OCI-LY7 (cell line): ENCODE results near the gene PTGES. TPM values are rescaled to one million over a fixed set of nuclear protein-coding genes. Genes with fewer than 3 reads are reported as not detected.

Source experiments
- BruUV-seq: library from RNA; stranded (reverse); fragments of 400-500 nt; replicated peaks from 2 replicates; lab custom pipeline; 2021; lab: Mats Ljungman, UMichigan
- CTCF ChIA-PET: fragments of 300-600 bp; sonication (Branson Sonifier 250); formaldehyde crosslinking; loops from one replicate; lab custom pipeline; 2022; ENCODE audit warnings: antibody characterized with exemption; ENCODE audit not compliant: unreplicated experiment; lab: Charles Lee
- POLR2A ChIA-PET: fragments of 300-600 bp; sonication (Branson Sonifier 250); formaldehyde crosslinking; loops from one replicate; lab custom pipeline; 2022; ENCODE audit warnings: antibody characterized with exemption; lab: Charles Lee
- DNase-seq: peaks from one replicate; pipeline ENCODE4 v3.0.0-alpha.2; 2015; ENCODE audit warnings: low spot score
- H2AFZ ChIP-seq: fragments of 200-600 bp; sonication (generic), shearing (Covaris generic); 2 replicates; pipeline ENCODE4 v1.6.1; 2014; ENCODE audit warnings: mild to moderate bottlenecking, antibody characterized with exemption, low read length, moderate library complexity
- H3K27ac ChIP-seq: fragments of 200-600 bp; sonication (generic); 2 replicates; pipeline ENCODE4 v1.5.1; 2014; ENCODE audit warnings: mixed run types, low read depth, mild to moderate bottlenecking, moderate library complexity, low read length, inconsistent platforms; ENCODE audit not compliant: poor library complexity, severe bottlenecking
- H3K36me3 ChIP-seq: fragments of 200-600 bp; sonication (generic); 2 replicates; pipeline ENCODE4 v1.6.1; 2014; ENCODE audit warnings: mild to moderate bottlenecking, antibody characterized with exemption, low read length, moderate library complexity, mixed read lengths; ENCODE audit not compliant: insufficient read depth
- H3K4me1 ChIP-seq: fragments of 200-600 bp; sonication (generic); 2 replicates; pipeline ENCODE4 v1.5.1; 2014; ENCODE audit warnings: mild to moderate bottlenecking, low read length; ENCODE audit not compliant: insufficient read depth, poor library complexity, severe bottlenecking
- H3K4me2 ChIP-seq: fragments of 200-600 bp; sonication (generic); 2 replicates; pipeline ENCODE4 v1.6.1; 2014; ENCODE audit warnings: mild to moderate bottlenecking, low read length
- H3K4me3 ChIP-seq: fragments of 200-600 bp; sonication (generic); 2 replicates; pipeline ENCODE4 v1.5.1; 2014; ENCODE audit warnings: mild to moderate bottlenecking, low read depth, low read length; ENCODE audit not compliant: poor library complexity, severe bottlenecking
- H3K79me2 ChIP-seq: fragments of 200-600 bp; sonication (generic); 2 replicates; pipeline ENCODE4 v1.6.1; 2016; ENCODE audit warnings: low read depth, mild to moderate bottlenecking, low read length, moderate library complexity, mixed read lengths; ENCODE audit not compliant: insufficient read depth
- H3K9me2 ChIP-seq: fragments of 200-600 bp; sonication (generic); 2 replicates; pipeline ENCODE4 v1.6.1; 2016; ENCODE audit warnings: mild to moderate bottlenecking, low read length, mixed read lengths; ENCODE audit not compliant: insufficient read depth
- H3K9me3 ChIP-seq: fragments of 200-600 bp; sonication (generic); 2 replicates; pipeline ENCODE4 v1.6.1; 2014; ENCODE audit warnings: mild to moderate bottlenecking, mixed run types, low read length, mixed read lengths
- H4K20me1 ChIP-seq: fragments of 200-600 bp; sonication (generic); 2 replicates; pipeline ENCODE4 v1.6.1; 2014; ENCODE audit warnings: mild to moderate bottlenecking, antibody characterized with exemption, low read length, moderate library complexity, mixed read lengths; ENCODE audit not compliant: insufficient read depth
- EZH2phosphoT487 ChIP-seq: fragments of 200-600 bp; sonication (generic); IDR thresholded peaks from 2 replicates; pipeline ENCODE4 v1.6.1; 2018; ENCODE audit warnings: low read depth, borderline replicate concordance, mild to moderate bottlenecking, mixed run types, antibody characterized with exemption, low read length, moderate library complexity, mixed read lengths
- intact Hi-C: fragments of 100-400 bp; cut with micrococcal nuclease; formaldehyde crosslinking; loops from one replicate; pipeline ENCODE4 v1.10.0; 2022; ENCODE audit not compliant: unreplicated experiment
- total RNA-seq, 2 experiments: library from RNA; depleted of rRNA in 1 of 2; stranded (reverse); fragments of >200 nt in 1 of 2; shearing (Covaris generic) in 1 of 2; gene quantifications; 2 replicates each; pipeline ENCODE4 v1.2.3, GENCODE V29; 2014 to 2022
- TF ChIP-seq, protein P1 (sequence below): fragments of 200-600 bp; sonication (generic); conservative IDR thresholded peaks from 2 replicates; pipeline ENCODE4 v1.5.1; 2014; ENCODE audit warnings: mild to moderate bottlenecking, antibody characterized with exemption, low read length, moderate library complexity, mixed read lengths

The PTGES gene
- total RNA-seq, 2 experiments from 2014 or later: not detected

GRCh38 chr9:129694243-129694646, 58.6 kb downstream of the PTGES start:
- ChIA-PET POLR2A (interaction anchor here (0.6 kb wide), 1 partner anchor 772 kb away, joined by 4 read pairs; no protein-coding TSS in a partner anchor), CTCF (no interaction called here)
- no peaks in the 10 kb centered on the region for H3K9me2 ChIP-seq
- no peak overlapping the region for H3K27ac ChIP-seq
- no peaks in the 10 kb centered on the region for H3K36me3 ChIP-seq
- H3K9me3 ChIP-seq: no peaks in the 10 kb centered on the region
- no peaks in the 10 kb centered on the region for H3K79me2 ChIP-seq
- no peaks in the 10 kb centered on the region for H3K4me1 ChIP-seq
- no peaks in the 10 kb centered on the region for H4K20me1 ChIP-seq
- no peak for DNase-seq
- BruUV-seq: no TSS peak
- TF ChIP-seq, protein P1, sequence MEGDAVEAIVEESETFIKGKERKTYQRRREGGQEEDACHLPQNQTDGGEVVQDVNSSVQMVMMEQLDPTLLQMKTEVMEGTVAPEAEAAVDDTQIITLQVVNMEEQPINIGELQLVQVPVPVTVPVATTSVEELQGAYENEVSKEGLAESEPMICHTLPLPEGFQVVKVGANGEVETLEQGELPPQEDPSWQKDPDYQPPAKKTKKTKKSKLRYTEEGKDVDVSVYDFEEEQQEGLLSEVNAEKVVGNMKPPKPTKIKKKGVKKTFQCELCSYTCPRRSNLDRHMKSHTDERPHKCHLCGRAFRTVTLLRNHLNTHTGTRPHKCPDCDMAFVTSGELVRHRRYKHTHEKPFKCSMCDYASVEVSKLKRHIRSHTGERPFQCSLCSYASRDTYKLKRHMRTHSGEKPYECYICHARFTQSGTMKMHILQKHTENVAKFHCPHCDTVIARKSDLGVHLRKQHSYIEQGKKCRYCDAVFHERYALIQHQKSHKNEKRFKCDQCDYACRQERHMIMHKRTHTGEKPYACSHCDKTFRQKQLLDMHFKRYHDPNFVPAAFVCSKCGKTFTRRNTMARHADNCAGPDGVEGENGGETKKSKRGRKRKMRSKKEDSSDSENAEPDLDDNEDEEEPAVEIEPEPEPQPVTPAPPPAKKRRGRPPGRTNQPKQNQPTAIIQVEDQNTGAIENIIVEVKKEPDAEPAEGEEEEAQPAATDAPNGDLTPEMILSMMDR: no peak
- TF ChIP-seq EZH2phosphoT487: no peak
- H3K4me3 ChIP-seq: no peak overlapping the region
- no peak overlapping the region for H3K4me2 ChIP-seq
- intact Hi-C loops: no loop called here
- H2AFZ ChIP-seq: no peak overlapping the region

DNA sequence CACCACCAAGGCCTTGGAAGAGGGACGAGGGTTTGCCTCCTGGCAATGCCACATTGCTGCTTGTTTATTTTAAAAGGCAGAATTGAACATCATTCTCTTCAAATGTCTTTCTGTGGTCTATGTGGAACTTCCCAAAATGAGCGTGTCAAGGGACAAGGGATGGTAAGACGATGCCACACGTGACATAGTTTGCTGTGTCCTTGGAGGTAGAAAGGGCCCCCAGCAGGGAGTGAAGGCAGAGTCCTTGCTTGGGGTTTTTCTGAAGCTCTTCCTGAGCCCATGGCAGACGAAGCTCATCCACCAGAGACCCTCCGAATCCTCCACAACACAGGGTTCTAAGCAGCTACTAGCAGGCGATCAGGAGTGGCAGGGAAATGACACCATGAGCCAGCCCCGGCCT, 59.1 kb downstream of the PTGES start:
- intact Hi-C loops: no loop called here
- H3K27ac ChIP-seq: no peak overlapping the region

GRCh38 chr9:129692534-129692933, 60.3 kb downstream of the PTGES start:
- ChIA-PET POLR2A (no interaction called here), CTCF (no interaction called here)
- Histone ChIP-seq H3K27ac (no peak overlapping the region), H3K9me3 (no peaks in the 10 kb centered on the region), H3K9me2 (no peaks in the 10 kb centered on the region), H3K4me1 (no peaks in the 10 kb centered on the region), H3K4me2 (no peak overlapping the region), H4K20me1 (no peaks in the 10 kb centered on the region), H3K4me3 (no peak overlapping the region), H2AFZ (no peak overlapping the region), H3K36me3 (no peaks in the 10 kb centered on the region), H3K79me2 (no peaks in the 10 kb centered on the region)
- no peak for TF ChIP-seq EZH2phosphoT487
- TF ChIP-seq, protein P1: no peak
- intact Hi-C loops: no loop called here
- no peak for DNase-seq
- BruUV-seq: no TSS peak

More for the DNA sequence above, 59.1 kb downstream of the PTGES start:
- Histone ChIP-seq H3K9me2 (no peaks in the 10 kb centered on the region), H3K9me3 (no peaks in the 10 kb centered on the region), H3K4me1 (no peaks in the 10 kb centered on the region), H3K36me3 (no peaks in the 10 kb centered on the region), H3K4me3 (no peak overlapping the region), H4K20me1 (no peaks in the 10 kb centered on the region), H2AFZ (no peak overlapping the region), H3K4me2 (no peak overlapping the region), H3K79me2 (no peaks in the 10 kb centered on the region)
- BruUV-seq: no TSS peak
- CTCF ChIA-PET: no interaction called here
- TF ChIP-seq EZH2phosphoT487: no peak
- TF ChIP-seq, protein P1: no peak
- no peak for DNase-seq
- POLR2A ChIA-PET: no interaction called here

Other genes with a start within 250 kb of the PTGES start
- gene C9orf50, start 131.9 kb downstream of the PTGES start, total RNA-seq (2014; rRNA removed; shearing (Covaris generic)): not detected in 2 replicates
- not detected in 2 replicates for gene C9orf50, start 131.9 kb downstream of the PTGES start, total RNA-seq (2022)
- 46.6 and 51.9 TPM in 2 replicates for gene NTMT1, start 126.9 kb downstream of the PTGES start, total RNA-seq (2014; rRNA removed; shearing (Covaris generic))
- gene NTMT1, start 126.9 kb downstream of the PTGES start, total RNA-seq (2022): 59.8 and 64.2 TPM in 2 replicates
- gene ASB6, start 110.9 kb downstream of the PTGES start, total RNA-seq (2014; rRNA removed; shearing (Covaris generic)): 17.5 and 21.4 TPM in 2 replicates
- gene ASB6, start 110.9 kb downstream of the PTGES start, total RNA-seq (2022): 18.9 and 19.0 TPM in 2 replicates
- not detected in 2 replicates for gene PRRX2, start 87.4 kb downstream of the PTGES start, total RNA-seq (2014; rRNA removed; shearing (Covaris generic))
- gene PRRX2, start 87.4 kb downstream of the PTGES start, total RNA-seq (2022): not detected in 2 replicates
- gene TOR1B, start 50.1 kb upstream of the PTGES start, total RNA-seq (2014; rRNA removed; shearing (Covaris generic)): 12.0 and 13.3 TPM in 2 replicates
- gene TOR1B, start 50.1 kb upstream of the PTGES start, total RNA-seq (2022): 14.9 and 18.4 TPM in 2 replicates
- 32.7 and 34.9 TPM in 2 replicates for gene TOR1A, start 71.1 kb upstream of the PTGES start, total RNA-seq (2014; rRNA removed; shearing (Covaris generic))
- 37.0 and 37.4 TPM in 2 replicates for gene TOR1A, start 71.1 kb upstream of the PTGES start, total RNA-seq (2022)
- 49.4 and 57.6 TPM in 2 replicates for gene C9orf78, start 82.2 kb upstream of the PTGES start, total RNA-seq (2014; rRNA removed; shearing (Covaris generic))
- 60.6 and 62.4 TPM in 2 replicates for gene C9orf78, start 82.2 kb upstream of the PTGES start, total RNA-seq (2022)
- 14.4 and 15.5 TPM in 2 replicates for gene USP20, start 82.4 kb upstream of the PTGES start, total RNA-seq (2014; rRNA removed; shearing (Covaris generic))
- 24.1 and 26.1 TPM in 2 replicates for gene USP20, start 82.4 kb upstream of the PTGES start, total RNA-seq (2022)